ENCODE data around the gene FAM181A. TPM values are rescaled to one million over a fixed set of nuclear protein-coding genes. Genes with fewer than 3 reads are reported as not detected.
A peak's percentile ranks its signal among the peaks of the same experiment; 100 is the strongest.

Gene FAM181A
- total RNA-seq, 4 donors from 2014 or later: not detected

- Histone ChIP-seq H3K4me3 (peak overlapping the region in 1 of 2 donors; percentile 47), H3K27ac (peak overlapping the region; percentile 87 to 99 (median 92)), H3K36me3 (no peaks in the 10 kb centered on the region), H3K27me3 (no peaks in the 10 kb centered on the region), H3K4me1 (peaks cover 7 to 89% (median 8%) of the 10 kb centered on the region in 3 donors), H3K9me3 (no peaks in the 10 kb centered on the region)
- no peak for ATAC-seq
- TF ChIP-seq POLR2A (IDR thresholded peaks at IDR 0.05) (no peak), POLR2AphosphoS5 (IDR thresholded peaks at IDR 0.05) (peak; percentile 48)
- TF ChIP-seq, protein P1, sequence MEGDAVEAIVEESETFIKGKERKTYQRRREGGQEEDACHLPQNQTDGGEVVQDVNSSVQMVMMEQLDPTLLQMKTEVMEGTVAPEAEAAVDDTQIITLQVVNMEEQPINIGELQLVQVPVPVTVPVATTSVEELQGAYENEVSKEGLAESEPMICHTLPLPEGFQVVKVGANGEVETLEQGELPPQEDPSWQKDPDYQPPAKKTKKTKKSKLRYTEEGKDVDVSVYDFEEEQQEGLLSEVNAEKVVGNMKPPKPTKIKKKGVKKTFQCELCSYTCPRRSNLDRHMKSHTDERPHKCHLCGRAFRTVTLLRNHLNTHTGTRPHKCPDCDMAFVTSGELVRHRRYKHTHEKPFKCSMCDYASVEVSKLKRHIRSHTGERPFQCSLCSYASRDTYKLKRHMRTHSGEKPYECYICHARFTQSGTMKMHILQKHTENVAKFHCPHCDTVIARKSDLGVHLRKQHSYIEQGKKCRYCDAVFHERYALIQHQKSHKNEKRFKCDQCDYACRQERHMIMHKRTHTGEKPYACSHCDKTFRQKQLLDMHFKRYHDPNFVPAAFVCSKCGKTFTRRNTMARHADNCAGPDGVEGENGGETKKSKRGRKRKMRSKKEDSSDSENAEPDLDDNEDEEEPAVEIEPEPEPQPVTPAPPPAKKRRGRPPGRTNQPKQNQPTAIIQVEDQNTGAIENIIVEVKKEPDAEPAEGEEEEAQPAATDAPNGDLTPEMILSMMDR (IDR thresholded peaks at IDR 0.05): no peak
- WGBS, 2 donors (ENCODE audit: low coverage in 1 of 2): 0 to 53% methylated on average over 1 to 4 of the region's 6 CpGs
Measured at GRCh38 chr14:93972618-93973205, 45.6 kb downstream of the FAM181A start.

DNA sequence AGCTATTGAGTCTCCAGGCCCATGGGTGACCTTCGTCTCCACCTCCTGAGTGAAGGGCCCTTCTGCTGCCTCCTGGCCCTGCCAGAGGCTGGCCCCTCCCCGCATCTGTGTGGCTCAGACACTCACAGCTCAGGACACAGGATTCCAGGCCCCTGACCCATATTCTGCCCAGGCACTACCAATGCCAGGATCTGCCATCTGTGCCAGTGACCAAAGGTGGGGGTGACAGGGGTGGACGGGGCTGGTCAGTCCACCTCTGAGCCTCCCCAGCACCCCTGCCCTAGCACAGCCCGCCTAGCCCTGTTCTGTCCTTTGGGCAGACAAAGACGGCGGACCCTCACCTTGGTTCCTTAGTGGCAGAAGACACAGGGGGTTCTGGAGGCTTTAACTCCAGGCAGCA is 46.5 kb downstream of the FAM181A start:
- peaks cover 7 to 89% (median 8%) of the 10 kb centered on the region in 3 donors for H3K4me1 ChIP-seq
- peak overlapping the region; percentile 47 to 69 for H3K4me3 ChIP-seq
- no peaks in the 10 kb centered on the region for H3K27me3 ChIP-seq
- TF ChIP-seq, protein P1 (IDR thresholded peaks at IDR 0.05): no peak
- TF ChIP-seq POLR2AphosphoS5 (IDR thresholded peaks at IDR 0.05): peak; percentile 26
- ATAC-seq: no peak
- H3K27ac ChIP-seq: peak overlapping the region; percentile 87 to 99 (median 92)
- no peaks in the 10 kb centered on the region for H3K9me3 ChIP-seq
- H3K36me3 ChIP-seq: no peaks in the 10 kb centered on the region
- WGBS, 2 donors (ENCODE audit: low coverage in 1 of 2): 60% methylated on average over 2 of the region's 6 CpGs; no CpG with 5 or more reads in 1 of the 2 donors

GRCh38 chr14:93974299-93974698 is 47.2 kb downstream of the FAM181A start:
- no peaks in the 10 kb centered on the region for H3K9me3 ChIP-seq
- no peak for ATAC-seq
- 37 to 55% methylated on average over 2 of the region's 6 CpGs for WGBS, 2 donors (ENCODE audit: low coverage in 1 of 2)
- peak overlapping the region; percentile 87 to 99 (median 92) for H3K27ac ChIP-seq
- H3K27me3 ChIP-seq: no peaks in the 10 kb centered on the region
- no peaks in the 10 kb centered on the region for H3K36me3 ChIP-seq
- H3K4me3 ChIP-seq: peak overlapping the region; percentile 47 to 69
- no peak for TF ChIP-seq EP300 (IDR thresholded peaks at IDR 0.05)
- no peak for TF ChIP-seq POLR2A (IDR thresholded peaks at IDR 0.05)
- no peak for TF ChIP-seq POLR2AphosphoS5 (IDR thresholded peaks at IDR 0.05)
- TF ChIP-seq, protein P1 (IDR thresholded peaks at IDR 0.05): no peak
- H3K4me1 ChIP-seq: peaks cover 7 to 86% (median 8%) of the 10 kb centered on the region in 3 donors

- H3K4me1 ChIP-seq: peaks cover 3 to 83% (median 5%) of the 10 kb centered on the region in 3 donors
- no peaks in the 10 kb centered on the region for H3K36me3 ChIP-seq
- H3K27ac ChIP-seq: peak overlapping the region; percentile 87 to 99 (median 92)
- no peak for ATAC-seq
- H3K4me3 ChIP-seq: peak overlapping the region; percentile 47 to 69
- TF ChIP-seq EP300 (IDR thresholded peaks at IDR 0.05) (no peak), POLR2A (IDR thresholded peaks at IDR 0.05) (no peak), POLR2AphosphoS5 (IDR thresholded peaks at IDR 0.05) (no peak)
- TF ChIP-seq, protein P1 (IDR thresholded peaks at IDR 0.05): no peak
- 18% methylated on average over 4 of the region's 12 CpGs; no CpG with 5 or more reads in 1 of the 2 donors for WGBS, 2 donors (ENCODE audit: low coverage in 1 of 2)
- H3K27me3 ChIP-seq: no peaks in the 10 kb centered on the region
- H3K9me3 ChIP-seq: no peaks in the 10 kb centered on the region
Measured at GRCh38 chr14:93974833-93975232, 47.7 kb downstream of the FAM181A start.
